OCI-LY1 (cell line): ENCODE measurements around the gene NOTCH1.

Source experiments
- EZH2 ChIP-seq: fragments of 200-600 bp; sonication (generic), shearing (Covaris generic); IDR thresholded peaks from 2 replicates; pipeline ENCODE4 v1.8.0; 2017; ENCODE audit warnings: borderline replicate concordance, mixed run types, mild to moderate bottlenecking, antibody characterized with exemption, low read length, moderate library complexity, mixed read lengths
- TF ChIP-seq, protein P1 (sequence below): fragments of 200-600 bp; sonication (generic), shearing (Covaris generic); IDR thresholded peaks from 2 replicates; pipeline ENCODE4 v1.5.1; 2017; ENCODE audit warnings: mild to moderate bottlenecking, antibody characterized with exemption, low read length, moderate library complexity, mixed read lengths

DNA sequence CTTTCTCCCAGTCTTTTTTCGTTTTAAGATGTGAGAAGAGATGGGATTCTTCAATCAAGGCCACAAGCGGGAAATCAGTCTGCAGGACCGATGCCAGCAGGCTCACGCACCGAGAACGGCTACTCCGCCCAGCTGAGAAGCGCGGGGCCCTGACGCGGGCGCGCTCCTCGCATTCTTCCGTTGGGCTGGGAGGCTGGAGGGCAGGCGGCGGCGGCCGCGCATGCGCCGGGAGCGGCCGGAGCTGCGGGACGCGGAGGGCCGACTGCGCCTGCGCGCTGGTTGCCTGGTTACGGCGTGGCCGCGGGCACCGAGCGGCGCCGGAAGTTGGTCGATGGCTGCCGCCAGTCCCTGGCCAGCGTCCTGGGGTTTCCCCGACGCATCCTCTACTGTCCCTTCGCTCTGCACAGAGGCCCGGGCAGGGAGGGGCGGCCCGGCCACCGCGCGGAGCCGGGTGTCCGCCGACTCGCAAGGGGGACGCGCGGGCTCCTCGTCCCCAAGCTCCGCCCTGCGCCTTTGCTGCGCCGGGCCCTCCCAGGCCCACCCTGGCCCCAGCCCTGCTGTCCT lies 62.2 kb downstream of the NOTCH1 start:
- TF ChIP-seq, protein P1, sequence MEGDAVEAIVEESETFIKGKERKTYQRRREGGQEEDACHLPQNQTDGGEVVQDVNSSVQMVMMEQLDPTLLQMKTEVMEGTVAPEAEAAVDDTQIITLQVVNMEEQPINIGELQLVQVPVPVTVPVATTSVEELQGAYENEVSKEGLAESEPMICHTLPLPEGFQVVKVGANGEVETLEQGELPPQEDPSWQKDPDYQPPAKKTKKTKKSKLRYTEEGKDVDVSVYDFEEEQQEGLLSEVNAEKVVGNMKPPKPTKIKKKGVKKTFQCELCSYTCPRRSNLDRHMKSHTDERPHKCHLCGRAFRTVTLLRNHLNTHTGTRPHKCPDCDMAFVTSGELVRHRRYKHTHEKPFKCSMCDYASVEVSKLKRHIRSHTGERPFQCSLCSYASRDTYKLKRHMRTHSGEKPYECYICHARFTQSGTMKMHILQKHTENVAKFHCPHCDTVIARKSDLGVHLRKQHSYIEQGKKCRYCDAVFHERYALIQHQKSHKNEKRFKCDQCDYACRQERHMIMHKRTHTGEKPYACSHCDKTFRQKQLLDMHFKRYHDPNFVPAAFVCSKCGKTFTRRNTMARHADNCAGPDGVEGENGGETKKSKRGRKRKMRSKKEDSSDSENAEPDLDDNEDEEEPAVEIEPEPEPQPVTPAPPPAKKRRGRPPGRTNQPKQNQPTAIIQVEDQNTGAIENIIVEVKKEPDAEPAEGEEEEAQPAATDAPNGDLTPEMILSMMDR, result no peak
- no peak for TF ChIP-seq EZH2
